Measurements from ENCODE around the gene NYAP1.

Gene NYAP1

DNA sequence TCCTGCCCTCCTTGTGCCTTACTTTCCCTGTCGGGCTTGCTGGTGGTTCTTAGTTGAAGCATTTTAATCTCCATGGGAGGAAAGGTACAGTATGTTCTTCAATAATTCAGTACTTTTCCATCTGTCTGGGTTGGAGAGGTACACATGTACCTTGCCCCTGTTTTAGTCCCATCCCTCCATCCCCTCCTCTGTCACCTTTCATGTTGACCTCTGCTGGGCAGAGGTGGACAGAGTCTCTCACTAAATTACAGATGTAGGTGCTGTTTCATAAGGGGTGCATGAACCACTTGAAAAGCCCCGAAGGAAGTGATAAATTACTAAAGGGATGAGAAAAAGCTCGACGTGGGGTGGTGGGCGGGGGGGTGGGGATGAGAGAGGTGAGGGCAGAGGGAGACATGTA is 60.7 kb downstream of the NYAP1 start:
- no peak for DNase-seq (ENCODE audit: low read depth in 2 of 2)
